H1 (cell line): ENCODE results near the gene VWA3B. TPM values are rescaled to one million over a fixed set of nuclear protein-coding genes. Genes with fewer than 3 reads are reported as not detected.

ENCODE experiments used
- CTCF ChIA-PET: fragments of 300-600 bp; sonication (Branson Sonifier 250); formaldehyde crosslinking; loops from one replicate; lab custom pipeline; 2021; ENCODE audit not compliant: partially characterized antibody; lab: Charles Lee
- POLR2A ChIA-PET: fragments of 300-600 bp; sonication (Branson Sonifier 250); formaldehyde crosslinking; loops from one replicate; lab custom pipeline; 2021; ENCODE audit warnings: inconsistent platforms; ENCODE audit not compliant: partially characterized antibody; lab: Charles Lee
- DNase-seq, 2 experiments: peaks; one replicate each; pipeline versions ENCODE4 v3.0.0 to v3.0.0-alpha.2; 2010 to 2022; ENCODE audit warnings: low spot score in 2 of 2, low read depth in 1 of 2, mixed read lengths in 1 of 2
- FAIRE-seq: peaks from 2 replicates; lab custom pipeline; 2011; peaks lifted over from hg19 to GRCh38; lab: Jason Lieb, UNC
- H2AFZ ChIP-seq: 2 replicates; pipeline ENCODE4 v1.8.1; 2012; ENCODE audit warnings: low read length, inconsistent platforms
- H2AK5ac ChIP-seq: 2 replicates; pipeline ENCODE4 v1.6.1; 2013; ENCODE audit warnings: low read depth, low read length
- H2BK120ac ChIP-seq: replicated peaks from 2 replicates; pipeline ENCODE3; 2013; ENCODE audit warnings: low read depth, low read length, inconsistent platforms
- H2BK12ac ChIP-seq: 2 replicates; pipeline ENCODE4 v1.6.1; 2013; ENCODE audit warnings: low read depth, low read length
- H2BK15ac ChIP-seq: 2 replicates; pipeline ENCODE4 v1.6.1; 2013; ENCODE audit warnings: low read length
- H2BK20ac ChIP-seq: 2 replicates; pipeline ENCODE4 v1.6.1; 2013; ENCODE audit warnings: low read length
- H2BK5ac ChIP-seq: 2 replicates; pipeline ENCODE4 v1.6.1; 2013; ENCODE audit warnings: low read depth, low read length
- H3K14ac ChIP-seq: 2 replicates; pipeline ENCODE4 v1.6.1; 2013; ENCODE audit warnings: inconsistent platforms; ENCODE audit not compliant: insufficient read length
- H3K18ac ChIP-seq: 2 replicates; pipeline ENCODE4 v1.6.1; 2013; ENCODE audit warnings: low read length; ENCODE audit errors: extremely low read depth
- H3K23ac ChIP-seq: 2 replicates; pipeline ENCODE4 v1.6.1; 2013; ENCODE audit warnings: inconsistent platforms; ENCODE audit not compliant: insufficient read length
- H3K23me2 ChIP-seq: 2 replicates; pipeline ENCODE4 v1.6.1; 2013; ENCODE audit warnings: low read depth, low read length
- H3K27ac ChIP-seq: 2 replicates; pipeline ENCODE4 v1.6.1; 2011; ENCODE audit warnings: low read depth, low read length, inconsistent platforms
- H3K27me3 ChIP-seq, 4 experiments: replicated peaks in 1 of 4; 1 replicate in 1 of 4; 2 replicates in 3 of 4; pipeline versions ENCODE4 v1.6.1 to v1.8.1; 2011 to 2013; ENCODE audit warnings: low read length in 3 of 4, mild to moderate bottlenecking in 3 of 4, inconsistent platforms in 2 of 4, mixed read lengths in 2 of 4, moderate library complexity in 1 of 4; ENCODE audit not compliant: control insufficient read depth in 3 of 4, insufficient read depth in 3 of 4; ENCODE audit errors: extremely low read depth in 1 of 4
- H3K36me3 ChIP-seq, 4 experiments: 2 replicates each; pipeline versions ENCODE4 v1.6.1 to v1.8.1; 2011 to 2013; ENCODE audit warnings: mild to moderate bottlenecking in 4 of 4, low read length in 3 of 4, moderate library complexity in 2 of 4, control low read depth in 1 of 4, inconsistent platforms in 1 of 4; ENCODE audit not compliant: insufficient read depth in 4 of 4, control insufficient read depth in 2 of 4
- H3K4ac ChIP-seq: replicated peaks from 2 replicates; pipeline ENCODE3; 2013; ENCODE audit warnings: low read length, low read depth, mixed read lengths, inconsistent platforms; ENCODE audit not compliant: insufficient read length
- H3K4me1 ChIP-seq, 4 experiments: replicated peaks in 1 of 4; 1 replicate in 1 of 4; 2 replicates in 3 of 4; pipeline versions ENCODE4 v1.6.1 to v1.8.1; 2011 to 2013; ENCODE audit warnings: low read length in 3 of 4, inconsistent platforms in 2 of 4, mixed read lengths in 1 of 4; ENCODE audit not compliant: insufficient read depth in 4 of 4, control insufficient read depth in 3 of 4
- H3K4me2 ChIP-seq, 2 experiments: 2 replicates each; pipeline versions ENCODE4 v1.6.1 to v1.8.1; 2011 to 2013; ENCODE audit warnings: low read depth in 2 of 2, low read length in 2 of 2, control low read depth in 1 of 2, inconsistent platforms in 1 of 2, mild to moderate bottlenecking in 1 of 2; ENCODE audit not compliant: insufficient read depth in 1 of 2
- H3K4me3 ChIP-seq, 4 experiments: fragments of 200-600, 300-600 bp in 1 of 4; sonication (generic), shearing (Covaris generic), sonication (Bioruptor Twin) in 1 of 4; 2 replicates each; pipeline versions ENCODE4 v1.5.1 to v1.8.1; 2011 to 2016; ENCODE audit warnings: low read length in 4 of 4, low read depth in 3 of 4, control low read depth in 2 of 4, inconsistent platforms in 2 of 4, mild to moderate bottlenecking in 2 of 4, mixed read lengths in 1 of 4, moderate library complexity in 1 of 4; ENCODE audit not compliant: insufficient read depth in 2 of 4; ENCODE audit errors: extremely low read depth in 1 of 4
- H3K56ac ChIP-seq: replicated peaks from 2 replicates; pipeline ENCODE3; 2013; ENCODE audit warnings: low read depth, mild to moderate bottlenecking, mixed read lengths, low read length, inconsistent platforms; ENCODE audit not compliant: insufficient read length
- H3K79me1 ChIP-seq: 2 replicates; pipeline ENCODE4 v1.6.1; 2013; ENCODE audit warnings: low read depth, low read length, control low read depth
- H3K79me2 ChIP-seq, 2 experiments: 2 replicates each; pipeline versions ENCODE4 v1.6.1 to v1.8.1; 2012 to 2013; ENCODE audit warnings: low read length in 2 of 2, mild to moderate bottlenecking in 2 of 2, inconsistent platforms in 1 of 2; ENCODE audit not compliant: insufficient read depth in 2 of 2, control insufficient read depth in 1 of 2
- H3K9ac ChIP-seq, 4 experiments: replicated peaks in 1 of 4; 1 replicate in 1 of 4; 2 replicates in 3 of 4; pipeline versions ENCODE4 v1.6.1 to v1.8.1; 2011 to 2013; ENCODE audit warnings: low read depth in 3 of 4, low read length in 3 of 4, control low read depth in 2 of 4, mild to moderate bottlenecking in 2 of 4, moderate library complexity in 2 of 4, inconsistent platforms in 1 of 4; ENCODE audit errors: extremely low read depth in 1 of 4
- H3K9me3 ChIP-seq, 2 experiments: 2 replicates each; pipeline versions ENCODE4 v1.6.1 to v1.8.1; 2012 to 2013; ENCODE audit warnings: mild to moderate bottlenecking in 2 of 2, moderate library complexity in 2 of 2, control low read depth in 1 of 2, inconsistent platforms in 1 of 2, low read depth in 1 of 2, low read length in 1 of 2, mixed read lengths in 1 of 2; ENCODE audit not compliant: insufficient read depth in 2 of 2
- H4K20me1 ChIP-seq, 2 experiments: replicated peaks in 1 of 2; 2 replicates each; pipeline versions ENCODE3 to v1.8.1; 2011 to 2013; ENCODE audit warnings: inconsistent platforms in 2 of 2, low read length in 2 of 2, mild to moderate bottlenecking in 1 of 2; ENCODE audit not compliant: insufficient read depth in 2 of 2, control insufficient read depth in 1 of 2
- H4K5ac ChIP-seq: 2 replicates; pipeline ENCODE4 v1.6.1; 2013; ENCODE audit warnings: low read length, low read depth, mixed read lengths, inconsistent platforms; ENCODE audit not compliant: insufficient read length
- H4K8ac ChIP-seq: 2 replicates; pipeline ENCODE4 v1.8.0; 2013; ENCODE audit warnings: mild to moderate bottlenecking, moderate library complexity, low read length, inconsistent platforms; ENCODE audit not compliant: insufficient read depth; ENCODE audit errors: extremely low read depth
- H4K91ac ChIP-seq: replicated peaks from 2 replicates; pipeline ENCODE3; 2013; ENCODE audit warnings: low read length, mixed read lengths, inconsistent platforms; ENCODE audit not compliant: insufficient read length
- ATF3 ChIP-seq: IDR thresholded peaks from 2 replicates; pipeline ENCODE4 v1.6.1; 2011; ENCODE audit warnings: low read depth, mild to moderate bottlenecking, low read length; ENCODE audit not compliant: insufficient read depth
- GTF2F1 ChIP-seq: IDR thresholded peaks from 2 replicates; pipeline ENCODE4 v1.6.1; 2012; ENCODE audit warnings: low read depth, low read length, improper control_type of control experiment, borderline replicate concordance
- polyA plus RNA-seq, 7 experiments: library from polyadenylated mRNA; depleted of rRNA in 3 of 7; stranded (reverse) in 5 of 7; unstranded in 2 of 7; fragments of >200 nt in 5 of 7; fragments of 200-250 nt in 2 of 7; gene quantifications; 1 replicate in 5 of 7; 2 replicates in 1 of 7; 4 replicates in 1 of 7; pipeline versions ENCODE4 v1.2.1 to v1.2.3, GENCODE V29; 2011 to 2013; ENCODE audit warnings: missing spikeins in 2 of 7, mixed read lengths in 2 of 7
- total RNA-seq: library from RNA; stranded (reverse); fragmentation: NEBNext Ultra II Directional; extraction: Animal tissue kit (Norgen Biotek cat#: 25700); gene quantifications from 2 replicates; pipeline ENCODE4 v1.2.1, GENCODE V29; 2021

VWA3B gene
- total and polyA plus RNA-seq, 2 of the 8 experiments (the other 6 are each of a cell fraction or from before 2014, with no cell fraction given), result not detected

GRCh38 chr2:98245491-98245890 is 158.5 kb downstream of the VWA3B start (continued):
- TF ChIP-seq GTF2F1, result no peak

GRCh38 chr2:98247383-98247782 is 160.4 kb downstream of the VWA3B start:
- CTCF ChIA-PET, result interaction anchor here (1.9 kb wide), 1 partner anchor 22 kb away, joined by 5 read pairs; no protein-coding TSS in a partner anchor

More at GRCh38 chr2:98247383-98247782, 160.4 kb downstream of the VWA3B start:
- Histone ChIP-seq H2BK15ac (no peak overlapping the region), H3K79me2 (no peaks in the 10 kb centered on the region), H4K91ac (no peak overlapping the region), H2AK5ac (no peak overlapping the region)
- no peak for TF ChIP-seq ATF3
- TF ChIP-seq, all 59 proteins: peak for 0
- DNase-seq (no peak), FAIRE-seq (no peak)
- Histone ChIP-seq H3K4me3 (no peak overlapping the region), H3K27me3 (no peaks in the 10 kb centered on the region), H4K8ac (no peak overlapping the region), H3K27ac (no peak overlapping the region), H3K23me2 (no peaks in the 10 kb centered on the region), H3K4me2 (no peak overlapping the region), H3K79me1 (no peaks in the 10 kb centered on the region), H3K18ac (no peak overlapping the region), H3K4ac (no peak overlapping the region), H3K36me3 (no peaks in the 10 kb centered on the region), H2BK20ac (no peak overlapping the region), H2BK12ac (no peak overlapping the region), H3K9me3 (peaks cover 0 to 6% of the 10 kb centered on the region in 2 experiments; a peak in 1 of 4 replicates), H2BK5ac (no peak overlapping the region), H4K20me1 (no peaks in the 10 kb centered on the region), H3K56ac (no peak overlapping the region), H3K9ac (no peak overlapping the region), H3K4me1 (no peaks in the 10 kb centered on the region), H4K5ac (no peak overlapping the region), H3K23ac (no peak overlapping the region), H3K14ac (no peak overlapping the region), H2AFZ (no peak overlapping the region), H2BK120ac (no peak overlapping the region)
- POLR2A ChIA-PET, result no interaction called here
